OCI-LY3 (cell line): ENCODE results near the gene DCTN1.

Experiments
- H2AFZ ChIP-seq: fragments of 200-600, 300-600 bp; shearing (Covaris generic); 2 replicates; pipeline ENCODE4 v1.6.0; 2014; ENCODE audit warnings: antibody characterized with exemption, low read depth, low read length
- H3K27ac ChIP-seq: fragments of 200-600, 300-600 bp; sonication (generic); 2 replicates; pipeline ENCODE4 v1.5.1; 2014; ENCODE audit warnings: mild to moderate bottlenecking, low read length, moderate library complexity, mixed read lengths
- H3K27me3 ChIP-seq: fragments of 200-600, 300-600 bp; sonication (generic); 2 replicates; pipeline ENCODE4 v1.6.1; 2014; ENCODE audit warnings: low read depth, low read length, mixed read lengths
- H3K36me3 ChIP-seq: fragments of 200-600, 300-600 bp; sonication (generic); replicated peaks from 2 replicates; pipeline ENCODE3; 2014; ENCODE audit warnings: low read depth, low read length, mixed read lengths
- H3K4me1 ChIP-seq: fragments of 300-600, 200-600 bp; sonication (generic); 2 replicates; pipeline ENCODE4 v1.6.1; 2014; ENCODE audit warnings: low read length, mixed read lengths
- H3K4me2 ChIP-seq: fragments of 200-600, 300-600 bp; sonication (generic); 2 replicates; pipeline ENCODE4 v1.6.1; 2014; ENCODE audit warnings: low read length, mixed read lengths
- H3K4me3 ChIP-seq: fragments of 300-600, 200-600 bp; sonication (generic); 2 replicates; pipeline ENCODE4 v1.5.1; 2014; ENCODE audit warnings: antibody characterized with exemption, mild to moderate bottlenecking, low read length, moderate library complexity
- H3K79me2 ChIP-seq: fragments of 300-600, 200-600 bp; shearing (Covaris generic); 2 replicates; pipeline ENCODE4 v1.6.1; 2014; ENCODE audit warnings: mild to moderate bottlenecking, low read length, mixed read lengths
- H3K9ac ChIP-seq: fragments of 300-600, 200-600 bp; shearing (Covaris generic); 2 replicates; pipeline ENCODE4 v1.6.0; 2014; ENCODE audit warnings: mild to moderate bottlenecking, low read length, moderate library complexity
- H3K9me3 ChIP-seq: fragments of 200-600, 300-600 bp; shearing (Covaris generic); 2 replicates; pipeline ENCODE4 v1.6.1; 2014; ENCODE audit warnings: low read length, mixed read lengths; ENCODE audit not compliant: insufficient read depth
- H4K20me1 ChIP-seq: fragments of 200-600, 300-600 bp; sonication (generic); 2 replicates; pipeline ENCODE4 v1.6.1; 2016; ENCODE audit warnings: low read length, mixed read lengths; ENCODE audit not compliant: insufficient read depth
- EZH2phosphoT487 ChIP-seq: fragments of 200-600 bp; shearing (Covaris generic); IDR thresholded peaks from 2 replicates; pipeline ENCODE4 v1.6.1; 2018; ENCODE audit warnings: antibody characterized with exemption, mixed run types, low read depth
- TF ChIP-seq, protein P1 (sequence below): fragments of 200-600, 300-600 bp; sonication (generic); IDR thresholded peaks from 2 replicates; pipeline ENCODE4 v1.5.1; 2014; ENCODE audit warnings: antibody characterized with exemption, low read length, low read depth

Gene DCTN1

GRCh38 chr2:74357627-74358026 is 22.5 kb downstream of the DCTN1 start:
- Histone ChIP-seq H3K4me1 (no peaks in the 10 kb centered on the region), H3K4me3 (no peak overlapping the region), H3K27me3 (no peaks in the 10 kb centered on the region), H4K20me1 (no peaks in the 10 kb centered on the region), H2AFZ (no peak overlapping the region), H3K4me2 (no peak overlapping the region), H3K9ac (no peak overlapping the region), H3K9me3 (no peaks in the 10 kb centered on the region), H3K79me2 (no peaks in the 10 kb centered on the region), H3K27ac (no peak overlapping the region), H3K36me3 (peaks cover 21% of the 10 kb centered on the region)
- TF ChIP-seq, protein P1, sequence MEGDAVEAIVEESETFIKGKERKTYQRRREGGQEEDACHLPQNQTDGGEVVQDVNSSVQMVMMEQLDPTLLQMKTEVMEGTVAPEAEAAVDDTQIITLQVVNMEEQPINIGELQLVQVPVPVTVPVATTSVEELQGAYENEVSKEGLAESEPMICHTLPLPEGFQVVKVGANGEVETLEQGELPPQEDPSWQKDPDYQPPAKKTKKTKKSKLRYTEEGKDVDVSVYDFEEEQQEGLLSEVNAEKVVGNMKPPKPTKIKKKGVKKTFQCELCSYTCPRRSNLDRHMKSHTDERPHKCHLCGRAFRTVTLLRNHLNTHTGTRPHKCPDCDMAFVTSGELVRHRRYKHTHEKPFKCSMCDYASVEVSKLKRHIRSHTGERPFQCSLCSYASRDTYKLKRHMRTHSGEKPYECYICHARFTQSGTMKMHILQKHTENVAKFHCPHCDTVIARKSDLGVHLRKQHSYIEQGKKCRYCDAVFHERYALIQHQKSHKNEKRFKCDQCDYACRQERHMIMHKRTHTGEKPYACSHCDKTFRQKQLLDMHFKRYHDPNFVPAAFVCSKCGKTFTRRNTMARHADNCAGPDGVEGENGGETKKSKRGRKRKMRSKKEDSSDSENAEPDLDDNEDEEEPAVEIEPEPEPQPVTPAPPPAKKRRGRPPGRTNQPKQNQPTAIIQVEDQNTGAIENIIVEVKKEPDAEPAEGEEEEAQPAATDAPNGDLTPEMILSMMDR: no peak
- no peak for TF ChIP-seq EZH2phosphoT487

DNA sequence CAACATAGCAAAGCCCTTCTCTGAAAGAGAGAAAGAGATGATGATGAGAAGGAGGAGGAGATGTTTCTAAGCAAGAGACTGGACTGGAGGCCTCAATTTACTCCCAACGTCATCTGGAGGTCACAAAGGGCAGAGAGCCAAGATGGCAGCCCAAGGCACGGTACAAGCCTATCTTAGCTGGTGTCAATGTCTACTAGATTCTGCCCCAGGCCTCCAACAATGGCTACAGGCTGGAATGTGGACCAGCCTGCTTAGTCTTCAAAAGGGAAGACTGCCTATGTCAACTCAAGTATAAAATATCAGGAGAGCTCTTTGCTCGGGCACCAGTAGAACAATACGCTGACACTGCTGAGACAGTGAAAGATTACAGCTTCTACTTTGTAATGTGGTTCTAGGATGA is 30.2 kb downstream of the DCTN1 start:
- no peak overlapping the region for H3K27ac ChIP-seq
- H3K4me1 ChIP-seq: no peaks in the 10 kb centered on the region
- no peak overlapping the region for H3K4me2 ChIP-seq
- no peak overlapping the region for H2AFZ ChIP-seq
- TF ChIP-seq, protein P1: no peak
- no peak for TF ChIP-seq EZH2phosphoT487
- no peaks in the 10 kb centered on the region for H3K9me3 ChIP-seq
- no peak overlapping the region for H3K4me3 ChIP-seq
- no peak overlapping the region for H3K9ac ChIP-seq
- 0 out of 2 replicates have a peak, but pooled peaks cover 6% of the 10 kb centered on the region for H3K27me3 ChIP-seq
- H4K20me1 ChIP-seq: no peaks in the 10 kb centered on the region
- no peaks in the 10 kb centered on the region for H3K36me3 ChIP-seq
- H3K79me2 ChIP-seq: no peaks in the 10 kb centered on the region

DNA sequence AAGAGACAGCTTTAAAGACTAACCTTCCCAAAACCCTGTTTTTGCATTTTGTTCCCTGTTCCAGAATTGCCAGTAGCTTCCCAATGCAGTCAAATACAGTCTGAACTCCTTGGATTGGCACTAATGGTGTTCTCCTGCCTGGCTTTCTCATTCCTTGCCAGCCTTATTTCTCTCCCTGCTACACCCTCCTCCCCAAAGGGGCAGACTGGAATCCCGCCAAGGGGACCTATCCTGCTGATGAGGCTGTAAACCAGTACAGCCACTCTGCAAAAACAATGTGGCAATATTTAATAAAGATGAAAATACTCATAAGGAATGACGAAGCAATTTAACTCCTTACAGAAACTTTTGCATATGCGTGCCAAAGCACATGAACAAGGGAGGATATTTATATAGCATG is 32.4 kb downstream of the DCTN1 start:
- Histone ChIP-seq H3K9ac (no peak overlapping the region), H3K79me2 (no peaks in the 10 kb centered on the region), H3K4me3 (no peak overlapping the region), H3K27ac (no peak overlapping the region), H2AFZ (no peak overlapping the region), H3K4me2 (no peak overlapping the region), H3K27me3 (0 out of 2 replicates have a peak, but pooled peaks cover 6% of the 10 kb centered on the region), H3K9me3 (no peaks in the 10 kb centered on the region), H4K20me1 (no peaks in the 10 kb centered on the region), H3K4me1 (no peaks in the 10 kb centered on the region), H3K36me3 (no peaks in the 10 kb centered on the region)
- TF ChIP-seq, protein P1: no peak
- no peak for TF ChIP-seq EZH2phosphoT487

DNA sequence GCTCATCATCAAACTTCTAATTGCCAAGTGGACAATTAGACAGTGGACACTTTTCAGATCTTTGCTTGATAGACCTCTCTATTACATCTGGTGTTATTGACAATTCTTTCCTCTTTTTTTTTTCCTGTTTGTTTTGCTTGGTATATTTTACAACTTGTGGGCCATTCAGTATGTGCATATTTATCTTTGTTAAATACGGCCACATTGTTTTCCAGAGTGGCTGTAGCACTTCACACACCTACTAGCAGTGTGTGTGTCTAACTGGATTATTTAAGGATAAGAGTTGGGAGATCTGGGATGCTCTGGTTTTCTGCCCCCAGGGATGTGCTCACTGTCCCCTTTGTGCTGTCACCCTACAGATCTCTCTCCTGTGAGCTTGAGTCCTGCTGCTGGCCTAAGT is 32.8 kb downstream of the DCTN1 start:
- H3K4me3 ChIP-seq: no peak overlapping the region
- no peak overlapping the region for H3K9ac ChIP-seq
- H3K79me2 ChIP-seq: no peaks in the 10 kb centered on the region
- no peaks in the 10 kb centered on the region for H3K36me3 ChIP-seq
- TF ChIP-seq, protein P1: no peak
- no peak for TF ChIP-seq EZH2phosphoT487
- no peaks in the 10 kb centered on the region for H3K4me1 ChIP-seq
- H2AFZ ChIP-seq: no peak overlapping the region
- no peaks in the 10 kb centered on the region for H3K9me3 ChIP-seq
- 0 out of 2 replicates have a peak, but pooled peaks cover 6% of the 10 kb centered on the region for H3K27me3 ChIP-seq
- H3K27ac ChIP-seq: no peak overlapping the region
- H3K4me2 ChIP-seq: no peak overlapping the region
- H4K20me1 ChIP-seq: no peaks in the 10 kb centered on the region
